H1 (cell line): Measurements from ENCODE around the gene GDPD4. TPM values are rescaled to one million over a fixed set of nuclear protein-coding genes. Genes with fewer than 3 reads are reported as not detected.

Experiments used
- CTCF ChIA-PET: fragments of 300-600 bp; sonication (Branson Sonifier 250); formaldehyde crosslinking; loops from one replicate; lab custom pipeline; 2021; ENCODE audit not compliant: partially characterized antibody; lab: Charles Lee
- POLR2A ChIA-PET: fragments of 300-600 bp; sonication (Branson Sonifier 250); formaldehyde crosslinking; loops from one replicate; lab custom pipeline; 2021; ENCODE audit warnings: inconsistent platforms; ENCODE audit not compliant: partially characterized antibody; lab: Charles Lee
- DNase-seq, 2 experiments: peaks; one replicate each; pipeline versions ENCODE4 v3.0.0 to v3.0.0-alpha.2; 2010 to 2022; ENCODE audit warnings: low spot score in 2 of 2, low read depth in 1 of 2, mixed read lengths in 1 of 2
- FAIRE-seq: peaks from 2 replicates; lab custom pipeline; 2011; peaks lifted over from hg19 to GRCh38; lab: Jason Lieb, UNC
- H2AFZ ChIP-seq: 2 replicates; pipeline ENCODE4 v1.8.1; 2012; ENCODE audit warnings: low read length, inconsistent platforms
- H2AK5ac ChIP-seq: 2 replicates; pipeline ENCODE4 v1.6.1; 2013; ENCODE audit warnings: low read depth, low read length
- H2BK120ac ChIP-seq: replicated peaks from 2 replicates; pipeline ENCODE3; 2013; ENCODE audit warnings: low read depth, low read length, inconsistent platforms
- H2BK12ac ChIP-seq: 2 replicates; pipeline ENCODE4 v1.6.1; 2013; ENCODE audit warnings: low read depth, low read length
- H2BK15ac ChIP-seq: 2 replicates; pipeline ENCODE4 v1.6.1; 2013; ENCODE audit warnings: low read length
- H2BK20ac ChIP-seq: 2 replicates; pipeline ENCODE4 v1.6.1; 2013; ENCODE audit warnings: low read length
- H2BK5ac ChIP-seq: 2 replicates; pipeline ENCODE4 v1.6.1; 2013; ENCODE audit warnings: low read depth, low read length
- H3K14ac ChIP-seq: 2 replicates; pipeline ENCODE4 v1.6.1; 2013; ENCODE audit warnings: inconsistent platforms; ENCODE audit not compliant: insufficient read length
- H3K18ac ChIP-seq: 2 replicates; pipeline ENCODE4 v1.6.1; 2013; ENCODE audit warnings: low read length; ENCODE audit errors: extremely low read depth
- H3K23ac ChIP-seq: 2 replicates; pipeline ENCODE4 v1.6.1; 2013; ENCODE audit warnings: inconsistent platforms; ENCODE audit not compliant: insufficient read length
- H3K23me2 ChIP-seq: 2 replicates; pipeline ENCODE4 v1.6.1; 2013; ENCODE audit warnings: low read depth, low read length
- H3K27ac ChIP-seq: 2 replicates; pipeline ENCODE4 v1.6.1; 2011; ENCODE audit warnings: low read depth, low read length, inconsistent platforms
- H3K27me3 ChIP-seq, 4 experiments: replicated peaks in 1 of 4; 1 replicate in 1 of 4; 2 replicates in 3 of 4; pipeline versions ENCODE4 v1.6.1 to v1.8.1; 2011 to 2013; ENCODE audit warnings: low read length in 3 of 4, mild to moderate bottlenecking in 3 of 4, inconsistent platforms in 2 of 4, mixed read lengths in 2 of 4, moderate library complexity in 1 of 4; ENCODE audit not compliant: control insufficient read depth in 3 of 4, insufficient read depth in 3 of 4; ENCODE audit errors: extremely low read depth in 1 of 4
- H3K36me3 ChIP-seq, 4 experiments: 2 replicates each; pipeline versions ENCODE4 v1.6.1 to v1.8.1; 2011 to 2013; ENCODE audit warnings: mild to moderate bottlenecking in 4 of 4, low read length in 3 of 4, moderate library complexity in 2 of 4, control low read depth in 1 of 4, inconsistent platforms in 1 of 4; ENCODE audit not compliant: insufficient read depth in 4 of 4, control insufficient read depth in 2 of 4
- H3K4ac ChIP-seq: replicated peaks from 2 replicates; pipeline ENCODE3; 2013; ENCODE audit warnings: low read length, low read depth, mixed read lengths, inconsistent platforms; ENCODE audit not compliant: insufficient read length
- H3K4me1 ChIP-seq, 4 experiments: replicated peaks in 1 of 4; 1 replicate in 1 of 4; 2 replicates in 3 of 4; pipeline versions ENCODE4 v1.6.1 to v1.8.1; 2011 to 2013; ENCODE audit warnings: low read length in 3 of 4, inconsistent platforms in 2 of 4, mixed read lengths in 1 of 4; ENCODE audit not compliant: insufficient read depth in 4 of 4, control insufficient read depth in 3 of 4
- H3K4me2 ChIP-seq, 2 experiments: 2 replicates each; pipeline versions ENCODE4 v1.6.1 to v1.8.1; 2011 to 2013; ENCODE audit warnings: low read depth in 2 of 2, low read length in 2 of 2, control low read depth in 1 of 2, inconsistent platforms in 1 of 2, mild to moderate bottlenecking in 1 of 2; ENCODE audit not compliant: insufficient read depth in 1 of 2
- H3K4me3 ChIP-seq, 4 experiments: fragments of 200-600, 300-600 bp in 1 of 4; sonication (generic), shearing (Covaris generic), sonication (Bioruptor Twin) in 1 of 4; 2 replicates each; pipeline versions ENCODE4 v1.5.1 to v1.8.1; 2011 to 2016; ENCODE audit warnings: low read length in 4 of 4, low read depth in 3 of 4, control low read depth in 2 of 4, inconsistent platforms in 2 of 4, mild to moderate bottlenecking in 2 of 4, mixed read lengths in 1 of 4, moderate library complexity in 1 of 4; ENCODE audit not compliant: insufficient read depth in 2 of 4; ENCODE audit errors: extremely low read depth in 1 of 4
- H3K56ac ChIP-seq: replicated peaks from 2 replicates; pipeline ENCODE3; 2013; ENCODE audit warnings: low read depth, mild to moderate bottlenecking, mixed read lengths, low read length, inconsistent platforms; ENCODE audit not compliant: insufficient read length
- H3K79me1 ChIP-seq: 2 replicates; pipeline ENCODE4 v1.6.1; 2013; ENCODE audit warnings: low read depth, low read length, control low read depth
- H3K79me2 ChIP-seq, 2 experiments: 2 replicates each; pipeline versions ENCODE4 v1.6.1 to v1.8.1; 2012 to 2013; ENCODE audit warnings: low read length in 2 of 2, mild to moderate bottlenecking in 2 of 2, inconsistent platforms in 1 of 2; ENCODE audit not compliant: insufficient read depth in 2 of 2, control insufficient read depth in 1 of 2
- H3K9ac ChIP-seq, 4 experiments: replicated peaks in 1 of 4; 1 replicate in 1 of 4; 2 replicates in 3 of 4; pipeline versions ENCODE4 v1.6.1 to v1.8.1; 2011 to 2013; ENCODE audit warnings: low read depth in 3 of 4, low read length in 3 of 4, control low read depth in 2 of 4, mild to moderate bottlenecking in 2 of 4, moderate library complexity in 2 of 4, inconsistent platforms in 1 of 4; ENCODE audit errors: extremely low read depth in 1 of 4
- H3K9me3 ChIP-seq, 2 experiments: 2 replicates each; pipeline versions ENCODE4 v1.6.1 to v1.8.1; 2012 to 2013; ENCODE audit warnings: mild to moderate bottlenecking in 2 of 2, moderate library complexity in 2 of 2, control low read depth in 1 of 2, inconsistent platforms in 1 of 2, low read depth in 1 of 2, low read length in 1 of 2, mixed read lengths in 1 of 2; ENCODE audit not compliant: insufficient read depth in 2 of 2
- H4K20me1 ChIP-seq, 2 experiments: replicated peaks in 1 of 2; 2 replicates each; pipeline versions ENCODE3 to v1.8.1; 2011 to 2013; ENCODE audit warnings: inconsistent platforms in 2 of 2, low read length in 2 of 2, mild to moderate bottlenecking in 1 of 2; ENCODE audit not compliant: insufficient read depth in 2 of 2, control insufficient read depth in 1 of 2
- H4K5ac ChIP-seq: 2 replicates; pipeline ENCODE4 v1.6.1; 2013; ENCODE audit warnings: low read length, low read depth, mixed read lengths, inconsistent platforms; ENCODE audit not compliant: insufficient read length
- H4K8ac ChIP-seq: 2 replicates; pipeline ENCODE4 v1.8.0; 2013; ENCODE audit warnings: mild to moderate bottlenecking, moderate library complexity, low read length, inconsistent platforms; ENCODE audit not compliant: insufficient read depth; ENCODE audit errors: extremely low read depth
- H4K91ac ChIP-seq: replicated peaks from 2 replicates; pipeline ENCODE3; 2013; ENCODE audit warnings: low read length, mixed read lengths, inconsistent platforms; ENCODE audit not compliant: insufficient read length
- MAX ChIP-seq: IDR thresholded peaks from 2 replicates; pipeline ENCODE4 v1.6.1; 2012; ENCODE audit warnings: inconsistent platforms
- SIN3A ChIP-seq, 2 experiments: IDR thresholded peaks in 1 of 2; conservative IDR thresholded peaks in 1 of 2; 2 replicates each; pipeline ENCODE4 v1.6.1; 2011 to 2012; ENCODE audit warnings: low read length in 2 of 2, improper control_type of control experiment in 1 of 2, low read depth in 1 of 2, mild to moderate bottlenecking in 1 of 2
- WGBS, 2 experiments: shearing (Covaris generic) in 1 of 2; methylation state at CpG; one replicate each; pipeline versions ENCODE4 v1.1.6 to v1.1.7; 2013 to 2015; ENCODE audit warnings: low lambda C conversion rate in 2 of 2, mixed read lengths in 2 of 2, inconsistent platforms in 1 of 2, low coverage in 1 of 2, missing lambda C conversion rate in 1 of 2; ENCODE audit not compliant: insufficient replicate concordance in 2 of 2, insufficient coverage in 1 of 2, insufficient read length in 1 of 2; ENCODE audit errors: extremely low coverage in 1 of 2, missing lambda C conversion rate in 1 of 2; 5-methylcytosine and 5-hydroxymethylcytosine counted together
- polyA plus RNA-seq, 7 experiments: library from polyadenylated mRNA; depleted of rRNA in 3 of 7; stranded (reverse) in 5 of 7; unstranded in 2 of 7; fragments of >200 nt in 5 of 7; fragments of 200-250 nt in 2 of 7; gene quantifications; 1 replicate in 5 of 7; 2 replicates in 1 of 7; 4 replicates in 1 of 7; pipeline versions ENCODE4 v1.2.1 to v1.2.3, GENCODE V29; 2011 to 2013; ENCODE audit warnings: missing spikeins in 2 of 7, mixed read lengths in 2 of 7
- total RNA-seq: library from RNA; stranded (reverse); fragmentation: NEBNext Ultra II Directional; extraction: Animal tissue kit (Norgen Biotek cat#: 25700); gene quantifications from 2 replicates; pipeline ENCODE4 v1.2.1, GENCODE V29; 2021
- TF ChIP-seq, protein P1 (sequence below): IDR thresholded peaks from 2 replicates; pipeline ENCODE4 v1.6.1; 2012; ENCODE audit warnings: inconsistent platforms

GDPD4 gene
- total and polyA plus RNA-seq, 2 of the 8 experiments (the other 6 are each of a cell fraction or from before 2014, with no cell fraction given) = not detected

DNA sequence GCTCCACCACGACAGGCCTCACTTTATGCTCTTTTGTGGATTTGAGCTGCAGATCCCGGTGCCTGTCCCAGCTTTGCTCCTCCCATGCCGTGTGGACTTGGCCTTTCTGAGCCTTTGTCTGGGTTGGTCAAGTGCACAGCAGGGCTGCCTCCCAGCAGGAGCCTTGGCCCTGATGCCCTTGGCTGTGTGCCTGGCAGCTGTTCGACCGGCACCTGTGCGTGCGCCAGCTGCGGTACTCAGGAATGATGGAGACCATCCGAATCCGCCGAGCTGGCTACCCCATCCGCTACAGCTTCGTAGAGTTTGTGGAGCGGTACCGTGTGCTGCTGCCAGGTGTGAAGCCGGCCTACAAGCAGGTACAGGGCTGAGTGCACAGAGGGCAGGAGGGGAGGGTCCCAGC, 126.9 kb downstream of the GDPD4 start:
- no peak overlapping the region for H3K4me2 ChIP-seq
- H3K14ac ChIP-seq = no peak overlapping the region
- no peak overlapping the region for H4K8ac ChIP-seq
- no peak overlapping the region for H2BK120ac ChIP-seq
- H2AK5ac ChIP-seq = peak overlapping the region; percentile 43; the same call in 1 of the 2 replicates
- no peak for DNase-seq
- peak overlapping the region; percentile 89; the same call in 1 of the 2 replicates for H2BK20ac ChIP-seq
- 0 out of 2 replicates have a peak overlapping the region, but pooled peaks have one; percentile 9 for H2BK15ac ChIP-seq
- FAIRE-seq = no peak
- H3K79me1 ChIP-seq = no peaks in the 10 kb centered on the region
- H3K4ac ChIP-seq = peak overlapping the region; percentile 12
- H4K91ac ChIP-seq = peak overlapping the region; percentile 79
- no peak overlapping the region for H2AFZ ChIP-seq
- H3K79me2 ChIP-seq = no peaks in the 10 kb centered on the region
- H4K5ac ChIP-seq = no peak overlapping the region
- peak overlapping the region; percentile 93 for H2BK5ac ChIP-seq
- peaks cover 4% of the 10 kb centered on the region; the same call in 1 of the 2 replicates for H3K23me2 ChIP-seq
- H3K23ac ChIP-seq = no peak overlapping the region
- H3K36me3 ChIP-seq = no peaks in the 10 kb centered on the region
- ChIA-PET POLR2A (interaction anchor here (0.8 to 3.8 kb wide), 10 partner anchors 10 to 67 kb away, joined by 3 to 14 read pairs (median 4); no protein-coding TSS in a partner anchor), CTCF (interaction anchor here (0.7 to 15.1 kb wide), 16 partner anchors 9 to 414 kb away, joined by 3 to 187 read pairs (median 6); partner anchors contain the start of gene MYO7A)
- H3K27me3 ChIP-seq = peaks cover 0 to 3% (median 0%) of the 10 kb centered on the region in 4 experiments; a peak in 1 of 7 replicates
- peaks cover 22 to 60% (median 34%) of the 10 kb centered on the region in 4 experiments for H3K4me1 ChIP-seq
- peak; percentile 89 for TF ChIP-seq MAX
- TF ChIP-seq SIN3A (conservative IDR thresholded peaks at IDR 0.05 in 1 of 2, IDR thresholded peaks at IDR 0.05 in 1 of 2; ENCODE audit: low read depth in 1 of 2, low read length in 2 of 2) = no peak
- TF ChIP-seq, protein P1, sequence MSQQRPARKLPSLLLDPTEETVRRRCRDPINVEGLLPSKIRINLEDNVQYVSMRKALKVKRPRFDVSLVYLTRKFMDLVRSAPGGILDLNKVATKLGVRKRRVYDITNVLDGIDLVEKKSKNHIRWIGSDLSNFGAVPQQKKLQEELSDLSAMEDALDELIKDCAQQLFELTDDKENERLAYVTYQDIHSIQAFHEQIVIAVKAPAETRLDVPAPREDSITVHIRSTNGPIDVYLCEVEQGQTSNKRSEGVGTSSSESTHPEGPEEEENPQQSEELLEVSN = peak; percentile 78
- H3K27ac ChIP-seq = no peak overlapping the region
- H4K20me1 ChIP-seq = no peaks in the 10 kb centered on the region
- WGBS, 2 experiments = 85% methylated on average over 16 of the region's 16 CpGs; no CpG with 5 or more reads in 1 of the 2 experiments
- H3K18ac ChIP-seq = peak overlapping the region; percentile 10; the same call in 1 of the 2 replicates
- no peaks in the 10 kb centered on the region for H3K9me3 ChIP-seq
- H3K56ac ChIP-seq = no peak overlapping the region
- H3K4me3 ChIP-seq = no peak overlapping the region
- H2BK12ac ChIP-seq = peak overlapping the region; percentile 95; the same call in 1 of the 2 replicates
- no peak overlapping the region for H3K9ac ChIP-seq
